ENCODE measurements around the gene NPY5R.

The NPY5R gene

GRCh38 chr4:163385466-163385865 is 41.8 kb downstream of the NPY5R start:
- DNase-seq = no peak

DNA sequence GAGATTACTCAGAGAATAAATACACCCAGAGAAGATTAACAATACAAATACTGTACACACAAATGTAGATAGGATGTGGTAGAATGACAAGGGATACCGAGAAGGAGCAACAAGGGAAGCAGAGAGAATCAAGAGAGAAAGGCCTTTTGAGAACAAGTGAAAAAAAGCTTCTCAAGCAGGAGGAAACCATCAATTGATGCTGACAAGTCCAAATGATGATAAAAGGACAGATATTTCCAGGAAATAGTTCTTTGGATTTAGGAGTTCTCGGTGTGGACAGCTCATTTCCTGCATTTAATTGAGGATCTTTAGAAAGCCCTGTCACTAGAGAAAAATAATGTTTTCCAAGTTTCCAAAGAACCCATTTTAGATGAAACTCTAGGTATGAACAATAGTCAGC is 48.1 kb downstream of the NPY5R start:
- DNase-seq = no peak

GRCh38 chr4:163392328-163392727 is 48.6 kb downstream of the NPY5R start:
- DNase-seq = no peak

DNA sequence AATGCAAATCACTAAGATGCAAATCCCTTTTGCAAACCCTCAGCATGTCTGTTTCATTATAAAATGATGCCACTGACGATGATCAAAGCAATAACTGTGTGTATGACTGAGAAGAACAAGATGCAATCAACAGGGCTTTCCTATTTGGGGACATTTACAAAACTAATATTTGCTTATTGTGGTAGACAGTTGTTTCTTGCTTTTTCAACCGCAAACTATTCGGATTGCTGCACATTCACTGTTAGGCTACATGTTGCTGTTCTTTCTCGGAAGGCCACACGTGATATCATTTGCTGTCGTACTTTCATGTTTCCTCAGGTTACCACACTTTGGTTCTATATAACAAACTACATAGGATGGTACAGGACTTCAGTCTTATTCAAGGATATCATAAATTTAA is 49.8 kb downstream of the NPY5R start:
- no peak for DNase-seq

GRCh38 chr4:163395055-163395454 is 51.4 kb downstream of the NPY5R start:
- DNase-seq = no peak

GRCh38 chr4:163395758-163396157 is 52.1 kb downstream of the NPY5R start:
- DNase-seq = no peak

DNA sequence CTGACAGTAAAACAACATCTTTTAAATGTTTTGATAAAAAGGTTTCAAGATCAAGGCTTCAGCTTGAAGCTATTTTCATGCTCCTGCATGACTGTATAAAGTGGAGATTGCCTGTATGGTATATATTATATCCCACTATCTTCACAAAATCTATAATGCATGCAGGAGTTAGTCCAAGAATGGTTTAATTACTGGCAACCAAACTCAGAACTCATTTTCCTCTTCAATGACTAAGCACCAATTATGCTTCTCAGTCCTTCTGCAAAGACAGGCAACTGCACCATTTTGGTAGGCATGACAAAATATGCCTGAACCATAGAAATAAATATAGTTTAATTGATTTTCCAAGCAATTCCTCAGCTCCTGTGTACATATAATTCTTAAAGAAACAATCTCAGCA is 54.5 kb downstream of the NPY5R start:
- no peak for DNase-seq

DNA sequence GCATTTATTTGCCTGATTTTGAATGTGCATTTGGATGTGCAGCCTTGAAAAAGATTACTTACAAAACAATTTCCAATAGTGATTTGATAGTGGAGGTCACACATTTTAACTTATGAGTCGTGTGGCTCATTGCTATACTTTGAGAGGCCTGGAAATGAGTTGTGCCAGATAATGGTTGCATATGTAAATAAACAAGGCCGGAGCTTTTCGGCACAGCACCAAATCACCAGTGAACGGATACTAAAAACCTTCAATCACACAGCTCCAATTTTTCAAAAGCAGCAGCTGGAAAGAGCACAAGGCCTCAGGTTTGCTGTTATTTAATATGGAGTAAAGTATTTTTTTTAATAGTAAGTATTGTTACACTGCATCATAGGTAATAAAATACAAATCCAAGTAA is 57.2 kb downstream of the NPY5R start:
- DNase-seq = no peak
